K562 (cell line): ENCODE data around the gene RASGRP1. TPM values are rescaled to one million over a fixed set of nuclear protein-coding genes. Genes with fewer than 3 reads are reported as not detected.

Experiments used
- ATAC-seq: fragments of 200-7000 bp; cut with Tn5 transposase; 3 replicates; pipeline ENCODE4 v1.9.1; 2020; ENCODE audit warnings: moderate library complexity
- BruUV-seq: library from RNA; stranded (reverse); fragments of 400-500 nt; replicated peaks from 2 replicates; lab custom pipeline; 2021; lab: Mats Ljungman, UMichigan
- CTCF ChIA-PET: fragments of 300-600 bp; formaldehyde crosslinking; extraction: SDS; loops from one replicate; lab custom pipeline; 2021; ENCODE audit warnings: low intra/inter-chr PET ratio; lab: Yijun Ruan, JAX
- POLR2A ChIA-PET: fragments of 300-600, 350-650 bp; sonication (Branson Sonifier 250); formaldehyde crosslinking; extraction: SDS; loops from one replicate; lab custom pipeline; 2021; ENCODE audit warnings: antibody characterized with exemption, inconsistent platforms; lab: Yijun Ruan, JAX
- DNase-seq, 4 experiments: peaks; one replicate each; pipeline versions ENCODE4 v3.0.0 to v3.0.0-alpha.2; 2011 to 2018; ENCODE audit warnings: low spot score in 3 of 4, mixed read lengths in 3 of 4; ENCODE audit errors: extremely low read depth in 1 of 4
- FAIRE-seq: peaks from 2 replicates; lab custom pipeline; 2011; peaks lifted over from hg19 to GRCh38; lab: Jason Lieb, UNC
- H2AFZ ChIP-seq: 2 replicates; pipeline ENCODE4 v1.6.0; 2011; ENCODE audit warnings: low read depth, low read length, control low read depth, inconsistent platforms
- H3K27ac ChIP-seq: fragments of 200-600 bp; 3 replicates; pipeline ENCODE4 v1.8.0; 2011; ENCODE audit warnings: low read depth, mild to moderate bottlenecking, control low read depth, inconsistent platforms, low read length, moderate library complexity, mixed read lengths; ENCODE audit errors: extremely low read depth
- H3K27me3 ChIP-seq, 2 experiments: fragments of 300-600 bp in 1 of 2; 2 replicates in 1 of 2; 3 replicates in 1 of 2; pipeline versions ENCODE4 v1.6.0 to v1.8.0; 2011; ENCODE audit warnings: inconsistent platforms in 2 of 2, low read length in 2 of 2, mild to moderate bottlenecking in 1 of 2, mixed read lengths in 1 of 2, moderate library complexity in 1 of 2; ENCODE audit not compliant: control insufficient read depth in 2 of 2, insufficient read depth in 2 of 2
- H3K36me3 ChIP-seq: fragments of 300-600 bp; 3 replicates; pipeline ENCODE4 v1.8.0; 2011; ENCODE audit warnings: mild to moderate bottlenecking, low read length, inconsistent platforms; ENCODE audit not compliant: control insufficient read depth, insufficient read depth
- H3K4me1 ChIP-seq, 2 experiments: fragments of 200-600 bp in 1 of 2; replicated peaks in 1 of 2; 2 replicates in 1 of 2; 3 replicates in 1 of 2; pipeline versions ENCODE4 v1.5.1 to v1.8.0; 2011; ENCODE audit warnings: inconsistent platforms in 2 of 2, low read length in 2 of 2, mild to moderate bottlenecking in 1 of 2, mixed read lengths in 1 of 2, moderate library complexity in 1 of 2; ENCODE audit not compliant: control insufficient read depth in 2 of 2, insufficient read depth in 2 of 2
- H3K4me2 ChIP-seq: 2 replicates; pipeline ENCODE4 v1.6.1; 2011; ENCODE audit warnings: low read length, control low read depth, inconsistent platforms, mixed read lengths; ENCODE audit not compliant: insufficient read depth
- H3K4me3 ChIP-seq: fragments of 200-600 bp; sonication (generic), shearing (Covaris generic); 2 replicates; pipeline ENCODE4 v1.5.1; 2016; ENCODE audit warnings: control low read depth, inconsistent platforms
- H3K79me2 ChIP-seq: fragments of 200-600 bp; 3 replicates; pipeline ENCODE4 v1.8.0; 2011; ENCODE audit warnings: low read length, inconsistent platforms; ENCODE audit not compliant: control insufficient read depth, insufficient read depth
- H3K9ac ChIP-seq, 2 experiments: 2 replicates each; pipeline versions ENCODE4 v1.6.0 to v1.6.1; 2011; ENCODE audit warnings: low read depth in 2 of 2, low read length in 2 of 2, control low read depth in 1 of 2, inconsistent platforms in 1 of 2, mild to moderate bottlenecking in 1 of 2, mixed read lengths in 1 of 2; ENCODE audit not compliant: insufficient read depth in 1 of 2
- H3K9me1 ChIP-seq: one replicate; pipeline ENCODE4 v1.6.0; 2011; ENCODE audit warnings: inconsistent platforms, mild to moderate bottlenecking, low read length, moderate library complexity; ENCODE audit not compliant: control insufficient read depth, insufficient read depth
- H3K9me3 ChIP-seq: replicated peaks from 2 replicates; pipeline ENCODE4 v1.5.1; 2011; ENCODE audit warnings: low read depth, low read length, inconsistent platforms; ENCODE audit not compliant: control insufficient read depth, insufficient read depth
- H4K20me1 ChIP-seq: replicated peaks from 2 replicates; pipeline ENCODE4 v1.6.1; 2011; ENCODE audit warnings: low read length, inconsistent platforms, mixed read lengths; ENCODE audit not compliant: control insufficient read depth, insufficient read depth
- CBFA2T3 ChIP-seq: fragments of 450-650 bp; IDR thresholded peaks from 2 replicates; pipeline ENCODE4 v1.6.1; 2017
- CREB1 ChIP-seq, 2 experiments: sonication (generic) in 1 of 2; formaldehyde crosslinking in 1 of 2; IDR thresholded peaks; 2 replicates each; pipeline versions ENCODE4 v1.6.1 to v1.8.0; 2012 to 2022; ENCODE audit warnings: inconsistent platforms in 1 of 2, mild to moderate bottlenecking in 1 of 2, missing genetic modification reagents in 1 of 2, moderate library complexity in 1 of 2
- FOXA1 ChIP-seq: fragments of 450-650 bp; IDR thresholded peaks from 2 replicates; pipeline ENCODE4 v1.6.1; 2016; ENCODE audit warnings: mild to moderate bottlenecking, borderline replicate concordance
- FOXJ2 ChIP-seq: fragments of 200-800 bp; sonication (Bioruptor generic); IDR thresholded peaks from 2 replicates; pipeline ENCODE4 v1.6.1; 2016; ENCODE audit warnings: missing genetic modification characterization, missing compliant biosample characterization
- GABPB2 ChIP-seq: fragments of 250-450 bp; sonication (Bioruptor Pico); conservative IDR thresholded peaks from 2 replicates; pipeline ENCODE4 v1.5.1; 2021; ENCODE audit warnings: mild to moderate bottlenecking
- GATA2 ChIP-seq: sonication (generic); formaldehyde crosslinking; IDR thresholded peaks from 2 replicates; pipeline ENCODE4 v1.4.0; 2020; ENCODE audit warnings: mild to moderate bottlenecking, missing genetic modification reagents
- KAT2B ChIP-seq: IDR thresholded peaks from one replicate; pipeline ENCODE4 v1.6.1; 2012; ENCODE audit warnings: low read depth, mild to moderate bottlenecking, control low read depth, inconsistent platforms, low read length, moderate library complexity
- POU5F1 ChIP-seq: fragments of 150-350 bp; IDR thresholded peaks from 2 replicates; pipeline ENCODE4 v1.6.1; 2014; ENCODE audit warnings: borderline replicate concordance, low read length, low read depth, mild to moderate bottlenecking; ENCODE audit not compliant: partially characterized antibody
- RB1 ChIP-seq: fragments of 450-650 bp; IDR thresholded peaks from 2 replicates; pipeline ENCODE4 v1.6.1; 2017; ENCODE audit warnings: low read depth, mild to moderate bottlenecking
- RFX1 ChIP-seq: fragments of 450-650 bp; IDR thresholded peaks from 2 replicates; pipeline ENCODE4 v1.6.1; 2016; ENCODE audit warnings: mild to moderate bottlenecking, moderate library complexity
- TRIM28 ChIP-seq: fragments of 450-650 bp; IDR thresholded peaks from 2 replicates; pipeline ENCODE4 v1.6.1; 2017
- USF1 ChIP-seq: sonication (generic); formaldehyde crosslinking; IDR thresholded peaks from 2 replicates; pipeline ENCODE4 v1.9.0; 2022; ENCODE audit warnings: mild to moderate bottlenecking, missing genetic modification reagents
- XRCC4 ChIP-seq: IDR thresholded peaks from one replicate; pipeline ENCODE4 v1.6.1; 2011; ENCODE audit not compliant: insufficient read depth, insufficient read length; ENCODE audit errors: extremely low read depth
- ZNF3 ChIP-seq: fragments of 250-450 bp; sonication (Bioruptor Pico); IDR thresholded peaks from 2 replicates; pipeline ENCODE4 v1.5.0; 2021; ENCODE audit warnings: mild to moderate bottlenecking, moderate library complexity
- ZNF445 ChIP-seq: fragments of 250-450 bp; sonication (Bioruptor Pico); IDR thresholded peaks from 2 replicates; pipeline ENCODE4 v1.4.0; 2020; ENCODE audit warnings: low read depth, mild to moderate bottlenecking, moderate library complexity
- ZNF707 ChIP-seq: fragments of 250-450 bp; sonication (Bioruptor Pico); conservative IDR thresholded peaks from 2 replicates; pipeline ENCODE4 v1.8.0; 2022; ENCODE audit warnings: inconsistent platforms, mild to moderate bottlenecking, moderate library complexity
- WGBS: fragments of 100-300 bp; shearing (Covaris generic); methylation state at CpG from one replicate; pipeline ENCODE4 v1.1.6; 2016; ENCODE audit warnings: low coverage, mixed read lengths; ENCODE audit not compliant: insufficient coverage; ENCODE audit errors: missing lambda C conversion rate; 5-methylcytosine and 5-hydroxymethylcytosine counted together
- in situ Hi-C: fragments of 300-500 bp; cut with MboI; formaldehyde crosslinking; loops from 4 replicates; pipeline ENCODE4 v1.15.0; 2018; ENCODE audit warnings: inconsistent platforms, mixed read lengths
- intact Hi-C: fragments of 100-400 bp; cut with micrococcal nuclease; formaldehyde crosslinking; loops from 2 replicates; pipeline ENCODE4 v1.14.2; 2022
- polyA plus RNA-seq, 8 experiments: library from polyadenylated mRNA; depleted of rRNA in 4 of 8; stranded (reverse) in 5 of 8; unstranded in 3 of 8; fragments of >200 nt; fragmentation: Nextera tagmentation in 2 of 8; fragmentation: Illumina TruSeq in 1 of 8; extraction: Ambion mirVana in 2 of 8; extraction: Trizol in 1 of 8; gene quantifications; 2 replicates each; pipeline versions ENCODE4 v1.2.1 to v1.2.3, GENCODE V29; 2011 to 2014; ENCODE audit warnings: inconsistent platforms in 1 of 8, missing spikeins in 1 of 8
- total RNA-seq, 7 experiments: library from RNA; depleted of rRNA in 6 of 7; stranded (reverse); fragments of >200 nt in 6 of 7; fragmentation: Illumina TruSeq in 2 of 7; extraction: Trizol in 2 of 7; gene quantifications; 2 replicates each; pipeline versions ENCODE4 v1.2.1 to v1.2.3, GENCODE V29; 2011 to 2021; ENCODE audit warnings: low replicate concordance in 1 of 7

Gene RASGRP1
- total and polyA plus RNA-seq, 9 of the 15 experiments (the other 6 are each of a cell fraction or from before 2014, with no cell fraction given), result 0.14 to 0.72 (median 0.31) TPM

DNA sequence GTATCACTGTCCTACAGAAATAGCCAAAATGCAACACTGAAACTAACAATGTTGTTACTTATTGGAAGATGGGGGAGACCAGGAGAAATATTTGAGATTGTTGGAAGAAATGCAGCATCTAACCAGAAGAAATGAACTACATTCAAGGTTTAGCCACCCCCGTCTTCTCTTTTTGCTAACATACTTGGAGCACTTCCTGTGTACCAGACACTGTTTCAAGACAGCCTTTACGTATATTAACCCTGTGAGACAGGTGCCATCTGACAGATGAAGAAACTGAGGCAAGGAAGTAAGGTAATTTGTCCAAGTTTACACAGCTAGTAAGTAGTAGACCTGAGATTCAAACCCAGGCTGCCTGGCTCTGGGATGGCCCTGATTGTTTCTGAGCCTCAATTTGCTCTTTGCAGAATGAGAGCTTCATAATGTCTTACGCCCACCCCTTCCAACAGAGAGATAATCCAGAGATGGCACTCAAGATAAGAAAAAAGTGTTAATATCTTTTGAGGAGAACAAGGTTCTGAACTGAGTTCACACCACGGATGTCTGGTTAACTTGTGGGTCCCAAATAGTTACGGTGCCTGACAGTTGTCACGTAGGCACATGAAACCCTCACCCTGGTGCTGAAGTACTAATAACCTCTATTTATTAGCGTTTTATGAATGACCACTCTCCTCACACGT, 26.1 kb downstream of the RASGRP1 start:
- H4K20me1 ChIP-seq, result no peaks in the 10 kb centered on the region
- no peaks in the 10 kb centered on the region for H3K9me3 ChIP-seq
- DNase-seq, result no peak
- no peak overlapping the region for H3K4me2 ChIP-seq
- H3K27ac ChIP-seq, result no peak overlapping the region
- H3K27me3 ChIP-seq, result no peaks in the 10 kb centered on the region
- peaks cover 0 to 2% of the 10 kb centered on the region in 2 experiments; a peak in 2 of 5 replicates for H3K4me1 ChIP-seq
- H3K79me2 ChIP-seq, result no peaks in the 10 kb centered on the region
- intact Hi-C loops, result no loop called here
- no peak for FAIRE-seq
- H3K4me3 ChIP-seq, result no peak overlapping the region
- no TSS peak for BruUV-seq
- WGBS, result 34% methylated on average over 8 of the region's 8 CpGs
- no peaks in the 10 kb centered on the region for H3K36me3 ChIP-seq
- TF ChIP-seq CBFA2T3, result no peak
- no peak for TF ChIP-seq POU5F1
- TF ChIP-seq XRCC4, result no peak
- TF ChIP-seq CREB1 (IDR thresholded peaks at IDR 0.05), result no peak
- TF ChIP-seq CREB1 (CRISPR knock-in tag; IDR thresholded peaks at IDR 0.05), result no peak
- no peak for TF ChIP-seq KAT2B
- ATAC-seq, result no peak
- in situ Hi-C loops, result no loop called here
- H3K9ac ChIP-seq, result no peak overlapping the region
- no peak overlapping the region for H2AFZ ChIP-seq
- no peaks in the 10 kb centered on the region for H3K9me1 ChIP-seq
- POLR2A ChIA-PET, result no interaction called here
- CTCF ChIA-PET, result no interaction called here

DNA sequence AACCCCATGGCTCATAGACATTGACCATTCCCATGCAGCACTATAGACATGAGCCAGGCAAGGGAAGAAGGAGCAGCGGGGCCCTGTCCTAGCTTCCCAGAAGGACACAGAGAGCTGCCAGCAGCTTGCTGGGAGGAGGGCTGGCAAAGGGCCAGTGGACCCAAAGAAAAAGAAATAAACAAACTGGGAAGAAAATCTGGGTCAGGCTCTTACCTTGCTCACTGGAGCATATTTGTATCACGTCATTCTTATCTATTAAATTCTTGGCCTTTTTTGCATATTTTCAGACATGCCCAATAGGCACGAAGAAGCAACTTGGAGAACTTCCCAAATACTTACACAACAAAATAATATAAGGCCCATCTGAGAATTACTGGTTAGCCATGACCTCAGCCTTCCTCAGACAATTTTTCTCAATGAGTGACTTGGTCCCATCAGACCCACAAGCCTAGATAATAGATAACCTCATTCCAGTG, 28.4 kb downstream of the RASGRP1 start:
- POLR2A ChIA-PET, result interaction anchor here (1.6 kb wide), 1 partner anchor 24 kb away, joined by 3 read pairs; no protein-coding TSS in a partner anchor
- in situ Hi-C loops (no loop called here), intact Hi-C loops (no loop called here)
- no peak overlapping the region for H2AFZ ChIP-seq
- 10% methylated on average over 3 of the region's 3 CpGs for WGBS
- DNase-seq, result no peak
- H3K4me2 ChIP-seq, result no peak overlapping the region
- H3K36me3 ChIP-seq, result no peaks in the 10 kb centered on the region
- FAIRE-seq, result no peak
- H3K9me1 ChIP-seq, result no peaks in the 10 kb centered on the region
- H3K9me3 ChIP-seq, result no peaks in the 10 kb centered on the region
- no peak overlapping the region for H3K4me3 ChIP-seq
- no peaks in the 10 kb centered on the region for H3K27me3 ChIP-seq
- H3K79me2 ChIP-seq, result no peaks in the 10 kb centered on the region
- no peak overlapping the region for H3K9ac ChIP-seq
- no TSS peak for BruUV-seq
- H3K4me1 ChIP-seq, result peaks cover 0 to 5% of the 10 kb centered on the region in 2 experiments; a peak in 3 of 5 replicates
- CTCF ChIA-PET, result no interaction called here
- H3K27ac ChIP-seq, result no peak overlapping the region
- no peak for ATAC-seq
- no peaks in the 10 kb centered on the region for H4K20me1 ChIP-seq
- TF ChIP-seq ZNF707 (CRISPR knock-in tag), result no peak
- TF ChIP-seq TRIM28, result no peak
- TF ChIP-seq FOXA1, result no peak
- TF ChIP-seq ZNF3 (CRISPR knock-in tag), result no peak
- TF ChIP-seq USF1 (CRISPR knock-in tag), result no peak
- TF ChIP-seq FOXJ2, result no peak
- TF ChIP-seq ZNF445 (CRISPR knock-in tag), result no peak
- no peak for TF ChIP-seq RFX1
- no peak for TF ChIP-seq GATA2 (CRISPR knock-in tag)
- TF ChIP-seq RB1, result no peak
- TF ChIP-seq GABPB2 (CRISPR knock-in tag), result no peak
